Raji (cell line): ENCODE data around the gene CD82.

Experiments used
- POLR2A ChIP-seq: IDR thresholded peaks from 2 replicates; pipeline ENCODE4 v1.6.1; 2011; ENCODE audit warnings: low read depth, low read length, control low read depth; ENCODE audit not compliant: insufficient read depth

The CD82 gene

GRCh38 chr11:44565953-44566949, 788 bp downstream of the CD82 start:
- TF ChIP-seq POLR2A = no peak

- TF ChIP-seq POLR2A = no peak
Measured at GRCh38 chr11:44566952-44567875, 1.8 kb downstream of the CD82 start.

- no peak for TF ChIP-seq POLR2A
Measured at GRCh38 chr11:44567876-44568256, 2.4 kb downstream of the CD82 start.

GRCh38 chr11:44568331-44568657, 2.8 kb downstream of the CD82 start:
- TF ChIP-seq POLR2A = no peak

- no peak for TF ChIP-seq POLR2A
Measured at GRCh38 chr11:44568658-44569473, 3.4 kb downstream of the CD82 start.

- no peak for TF ChIP-seq POLR2A
Measured at GRCh38 chr11:44570411-44571155, 5.1 kb downstream of the CD82 start.

- TF ChIP-seq POLR2A = no peak
Measured at GRCh38 chr11:44571871-44572270, 6.4 kb downstream of the CD82 start.

- TF ChIP-seq POLR2A = no peak
Measured at GRCh38 chr11:44572436-44572835, 7.0 kb downstream of the CD82 start.

GRCh38 chr11:44572884-44573283, 7.4 kb downstream of the CD82 start:
- TF ChIP-seq POLR2A = no peak

- no peak for TF ChIP-seq POLR2A
Measured at GRCh38 chr11:44573333-44573732, 7.9 kb downstream of the CD82 start.

GRCh38 chr11:44574610-44575287, 9.3 kb downstream of the CD82 start:
- TF ChIP-seq POLR2A = no peak

GRCh38 chr11:44575288-44575672, 9.8 kb downstream of the CD82 start:
- TF ChIP-seq POLR2A = no peak

- TF ChIP-seq POLR2A = no peak
Measured at GRCh38 chr11:44575962-44576361, 10.5 kb downstream of the CD82 start.

- no peak for TF ChIP-seq POLR2A
Measured at GRCh38 chr11:44576656-44577055, 11.2 kb downstream of the CD82 start.
